ENCODE results near the gene PCBD1. TPM values are rescaled to one million over a fixed set of nuclear protein-coding genes. Genes with fewer than 3 reads are reported as not detected.

Gene PCBD1
- total and polyA plus RNA-seq, 2 donors from 2014 or later: 90.1 to 371 TPM

GRCh38 chr10:70840836-70841235 is 47.5 kb downstream of the PCBD1 start:
- peaks cover 0 to 8% (median 1%) of the 10 kb centered on the region in 3 donors for H3K36me3 ChIP-seq (ENCODE audit: control insufficient read depth in 2 of 3, insufficient read depth in 3 of 3, low read length in 3 of 3)
- no peak for TF ChIP-seq CTCF (IDR thresholded peaks at IDR 0.05; ENCODE audit: borderline replicate concordance, extremely low read depth, insufficient read depth)
- H3K4me1 ChIP-seq (ENCODE audit: control insufficient read depth in 2 of 3, insufficient read depth in 2 of 3, low read depth in 1 of 3, low read length in 3 of 3): peaks cover 0 to 5% (median 0%) of the 10 kb centered on the region in 3 donors
- no peak for FAIRE-seq
- H3K4me3 ChIP-seq (ENCODE audit: low read length in 3 of 3): no peak overlapping the region
- H3K27me3 ChIP-seq (ENCODE audit: control insufficient read depth, insufficient read depth, low read length): no peaks in the 10 kb centered on the region
- H3K9ac ChIP-seq (ENCODE audit: low read length in 3 of 3): no peak overlapping the region
- no peaks in the 10 kb centered on the region for H3K9me3 ChIP-seq (ENCODE audit: control insufficient read depth in 2 of 3, insufficient read depth in 1 of 3, low read length in 3 of 3)
- intact Hi-C loops (cut with DNase I): no loop called here
- no peak overlapping the region for H3K27ac ChIP-seq (ENCODE audit: low read depth in 2 of 2, low read length in 2 of 2)
- no peak for DNase-seq

GRCh38 chr10:70838270-70838805 is 50.0 kb downstream of the PCBD1 start:
- Histone ChIP-seq H3K4me3 (ENCODE audit: low read length in 3 of 3) (no peak overlapping the region), H3K27me3 (ENCODE audit: control insufficient read depth, insufficient read depth, low read length) (no peaks in the 10 kb centered on the region), H3K27ac (ENCODE audit: low read depth in 2 of 2, low read length in 2 of 2) (no peak overlapping the region), H3K9me3 (ENCODE audit: control insufficient read depth in 2 of 3, insufficient read depth in 1 of 3, low read length in 3 of 3) (no peaks in the 10 kb centered on the region), H3K9ac (ENCODE audit: low read length in 3 of 3) (no peak overlapping the region), H3K36me3 (ENCODE audit: control insufficient read depth in 2 of 3, insufficient read depth in 3 of 3, low read length in 3 of 3) (no peaks in the 10 kb centered on the region), H3K4me1 (ENCODE audit: control insufficient read depth in 2 of 3, insufficient read depth in 2 of 3, low read depth in 1 of 3, low read length in 3 of 3) (peaks cover 0 to 12% (median 4%) of the 10 kb centered on the region in 3 donors)
- FAIRE-seq (no peak), DNase-seq (no peak)
- no peak for TF ChIP-seq CTCF (IDR thresholded peaks at IDR 0.05; ENCODE audit: borderline replicate concordance, extremely low read depth, insufficient read depth)
- intact Hi-C loops (cut with DNase I): no loop called here

GRCh38 chr10:70837660-70838059 is 50.7 kb downstream of the PCBD1 start:
- Histone ChIP-seq H3K36me3 (ENCODE audit: control insufficient read depth in 2 of 3, insufficient read depth in 3 of 3, low read length in 3 of 3) (no peaks in the 10 kb centered on the region), H3K4me1 (ENCODE audit: control insufficient read depth in 2 of 3, insufficient read depth in 2 of 3, low read depth in 1 of 3, low read length in 3 of 3) (peaks cover 0 to 12% (median 7%) of the 10 kb centered on the region in 3 donors), H3K4me3 (ENCODE audit: low read length in 3 of 3) (no peak overlapping the region), H3K27me3 (ENCODE audit: control insufficient read depth, insufficient read depth, low read length) (no peaks in the 10 kb centered on the region), H3K9me3 (ENCODE audit: control insufficient read depth in 2 of 3, insufficient read depth in 1 of 3, low read length in 3 of 3) (no peaks in the 10 kb centered on the region), H3K27ac (ENCODE audit: low read depth in 2 of 2, low read length in 2 of 2) (no peak overlapping the region), H3K9ac (ENCODE audit: low read length in 3 of 3) (no peak overlapping the region)
- no peak for DNase-seq
- intact Hi-C loops (cut with DNase I): no loop called here
- no peak for TF ChIP-seq CTCF (IDR thresholded peaks at IDR 0.05; ENCODE audit: borderline replicate concordance, extremely low read depth, insufficient read depth)
- no peak for FAIRE-seq

DNA sequence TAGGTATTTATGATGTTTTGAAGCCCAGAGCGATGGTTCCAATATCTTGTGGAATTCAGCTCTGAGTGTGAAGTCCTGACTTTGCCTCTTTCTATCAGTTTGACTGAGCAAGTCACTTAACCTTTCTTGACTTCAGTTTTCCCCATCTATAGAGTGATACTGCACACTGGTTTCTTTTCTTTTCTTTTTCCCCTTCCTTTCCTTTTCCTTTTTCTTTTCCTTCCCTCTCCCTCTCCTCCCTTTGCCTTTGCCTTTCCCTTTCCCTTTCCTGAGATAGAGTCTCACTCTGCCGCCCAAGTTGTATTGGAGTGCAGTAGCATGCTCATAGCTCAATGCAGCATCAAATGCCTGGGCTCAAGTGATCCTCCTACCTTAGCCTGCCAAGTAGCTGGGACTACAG is 52.0 kb downstream of the PCBD1 start:
- FAIRE-seq: no peak
- no peak for DNase-seq

More for the DNA sequence above, 52.0 kb downstream of the PCBD1 start:
- no peaks in the 10 kb centered on the region for H3K36me3 ChIP-seq (ENCODE audit: control insufficient read depth in 2 of 3, insufficient read depth in 3 of 3, low read length in 3 of 3)
- H3K27ac ChIP-seq (ENCODE audit: low read depth in 2 of 2, low read length in 2 of 2): no peak overlapping the region
- no peaks in the 10 kb centered on the region for H3K9me3 ChIP-seq (ENCODE audit: control insufficient read depth in 2 of 3, insufficient read depth in 1 of 3, low read length in 3 of 3)
- no peak overlapping the region for H3K9ac ChIP-seq (ENCODE audit: low read length in 3 of 3)
- no peaks in the 10 kb centered on the region for H3K27me3 ChIP-seq (ENCODE audit: control insufficient read depth, insufficient read depth, low read length)
- peaks cover 0 to 17% (median 13%) of the 10 kb centered on the region in 3 donors for H3K4me1 ChIP-seq (ENCODE audit: control insufficient read depth in 2 of 3, insufficient read depth in 2 of 3, low read depth in 1 of 3, low read length in 3 of 3)
- no peak overlapping the region for H3K4me3 ChIP-seq (ENCODE audit: low read length in 3 of 3)
- no peak for TF ChIP-seq CTCF (IDR thresholded peaks at IDR 0.05; ENCODE audit: borderline replicate concordance, extremely low read depth, insufficient read depth)
- intact Hi-C loops (cut with DNase I): no loop called here
